HepG2 (cell line): Measurements from ENCODE around the gene RTN4. TPM values are rescaled to one million over a fixed set of nuclear protein-coding genes. Genes with fewer than 3 reads are reported as not detected.
A peak's percentile ranks its signal among the peaks of the same experiment; 100 is the strongest.

Experiments
- ATAC-seq: fragments of 200-7000 bp; cut with Tn5 transposase; 3 replicates; pipeline ENCODE4 v1.9.1; 2020; ENCODE audit warnings: mild to moderate bottlenecking, moderate library complexity
- BruUV-seq: library from RNA; stranded (reverse); fragments of 400-500 nt; replicated peaks from 2 replicates; lab custom pipeline; 2021; lab: Mats Ljungman, UMichigan
- CTCF ChIA-PET: fragments of 300-600 bp; formaldehyde crosslinking; extraction: SDS; loops from one replicate; lab custom pipeline; 2021; ENCODE audit warnings: low total read pairs, inconsistent platforms, low intra/inter-chr PET ratio; lab: Yijun Ruan, JAX
- POLR2A ChIA-PET: fragments of 350-600 bp; sonication (Branson Sonifier 250); formaldehyde crosslinking; loops from one replicate; lab custom pipeline; 2020; ENCODE audit warnings: antibody characterized with exemption, inconsistent platforms; lab: Yijun Ruan, JAX
- DNase-seq: peaks from one replicate; pipeline ENCODE4 v3.0.0-alpha.2; 2015; ENCODE audit warnings: low spot score
- FAIRE-seq: peaks from 3 replicates; lab custom pipeline; 2011; peaks lifted over from hg19 to GRCh38; lab: Jason Lieb, UNC
- H2AFZ ChIP-seq: one replicate; pipeline ENCODE4 v1.6.1; 2011; ENCODE audit warnings: low read length, inconsistent platforms
- H3K27ac ChIP-seq: fragments of 300-600 bp; 3 replicates; pipeline ENCODE4 v1.8.0; 2011; ENCODE audit warnings: mixed run types, mild to moderate bottlenecking, mixed read lengths, low read length, inconsistent platforms; ENCODE audit not compliant: insufficient read depth; ENCODE audit errors: extremely low read length
- H3K27me3 ChIP-seq, 2 experiments: fragments of 200-600 bp in 1 of 2; 2 replicates in 1 of 2; 3 replicates in 1 of 2; pipeline versions ENCODE4 v1.6.0 to v1.8.0; 2011; ENCODE audit warnings: low read length in 2 of 2, mild to moderate bottlenecking in 2 of 2, moderate library complexity in 2 of 2, inconsistent platforms in 1 of 2; ENCODE audit not compliant: insufficient read depth in 2 of 2, control insufficient read depth in 1 of 2
- H3K36me3 ChIP-seq, 2 experiments: fragments of 200-600 bp in 1 of 2; replicated peaks in 1 of 2; 2 replicates in 1 of 2; 3 replicates in 1 of 2; pipeline versions ENCODE4 v1.5.1 to v1.8.0; 2011; ENCODE audit warnings: low read length in 2 of 2, inconsistent platforms in 1 of 2; ENCODE audit not compliant: insufficient read depth in 2 of 2, control insufficient read depth in 1 of 2
- H3K4me1 ChIP-seq: 2 replicates; pipeline ENCODE4 v1.5.1; 2012; ENCODE audit warnings: low read length, inconsistent platforms; ENCODE audit not compliant: insufficient read depth
- H3K4me2 ChIP-seq: 2 replicates; pipeline ENCODE4 v1.6.0; 2011; ENCODE audit warnings: low read depth, low read length, inconsistent platforms
- H3K4me3 ChIP-seq, 3 experiments: fragments of 200-600 bp in 1 of 3; sonication (generic), shearing (Covaris generic) in 1 of 3; replicated peaks in 1 of 3; 2 replicates each; pipeline ENCODE4 v1.5.1; 2011 to 2016; ENCODE audit warnings: low read length in 3 of 3, inconsistent platforms in 2 of 3, low read depth in 2 of 3, mild to moderate bottlenecking in 2 of 3, control low read depth in 1 of 3, mixed read lengths in 1 of 3; ENCODE audit not compliant: insufficient read depth in 1 of 3
- H3K79me2 ChIP-seq: one replicate; pipeline ENCODE4 v1.6.1; 2011; ENCODE audit warnings: low read length, inconsistent platforms; ENCODE audit not compliant: insufficient read depth
- H3K9ac ChIP-seq: 2 replicates; pipeline ENCODE4 v1.6.0; 2011; ENCODE audit warnings: mild to moderate bottlenecking, low read depth, low read length, inconsistent platforms; ENCODE audit not compliant: insufficient read depth
- H3K9me3 ChIP-seq: 2 replicates; pipeline ENCODE4 v1.5.1; 2012; ENCODE audit warnings: mild to moderate bottlenecking, low read length
- H4K20me1 ChIP-seq: 2 replicates; pipeline ENCODE4 v1.6.0; 2011; ENCODE audit warnings: inconsistent platforms, mild to moderate bottlenecking, low read length, moderate library complexity; ENCODE audit not compliant: insufficient read depth
- BHLHE40 ChIP-seq: IDR thresholded peaks from 2 replicates; pipeline ENCODE4 v1.6.1; 2011; ENCODE audit warnings: low read length, improper control_type of control experiment
- CTCF ChIP-seq: sonication (generic); formaldehyde crosslinking; IDR thresholded peaks from 2 replicates; pipeline ENCODE4 v1.5.0; 2020; ENCODE audit warnings: mild to moderate bottlenecking, missing genetic modification reagents, moderate library complexity
- FOSL2 ChIP-seq: sonication (generic); formaldehyde crosslinking; IDR thresholded peaks from 2 replicates; pipeline ENCODE4 v1.4.0; 2020; ENCODE audit warnings: missing genetic modification reagents
- HCFC1 ChIP-seq: fragments of 150-350 bp; IDR thresholded peaks from 2 replicates; pipeline ENCODE4 v1.6.1; 2014; ENCODE audit warnings: low read depth, low read length
- HOXA5 ChIP-seq: sonication (generic); formaldehyde crosslinking; IDR thresholded peaks from 2 replicates; pipeline ENCODE4 v1.4.0; 2020; ENCODE audit warnings: missing genetic modification reagents
- HOXA9 ChIP-seq: sonication (generic); formaldehyde crosslinking; IDR thresholded peaks from 2 replicates; pipeline ENCODE4 v1.8.1; 2022; ENCODE audit warnings: missing genetic modification reagents, mild to moderate bottlenecking, moderate library complexity, borderline replicate concordance
- NAIF1 ChIP-seq: sonication (generic); formaldehyde crosslinking; IDR thresholded peaks from 2 replicates; pipeline ENCODE4 v1.5.0; 2020; ENCODE audit warnings: mild to moderate bottlenecking, missing genetic modification reagents, borderline replicate concordance
- NFAT5 ChIP-seq: sonication (generic); formaldehyde crosslinking; IDR thresholded peaks from 2 replicates; pipeline ENCODE4 v1.4.0; 2020; ENCODE audit warnings: missing genetic modification reagents
- NFYC ChIP-seq: IDR thresholded peaks from 2 replicates; pipeline ENCODE4 v1.6.1; 2016; ENCODE audit warnings: missing genetic modification reagents, missing compliant biosample characterization
- NR2F6 ChIP-seq, 2 experiments: IDR thresholded peaks; 2 replicates each; pipeline ENCODE4 v1.6.1; 2016; ENCODE audit warnings: antibody characterized with exemption in 1 of 2, mild to moderate bottlenecking in 1 of 2
- PHF8 ChIP-seq: sonication (generic); formaldehyde crosslinking; IDR thresholded peaks from 2 replicates; pipeline ENCODE4 v1.5.0; 2020; ENCODE audit warnings: missing genetic modification reagents
- SIX1 ChIP-seq: sonication (generic); formaldehyde crosslinking; IDR thresholded peaks from 2 replicates; pipeline ENCODE4 v1.4.0; 2020; ENCODE audit warnings: missing genetic modification reagents, borderline replicate concordance
- STAG1 ChIP-seq: sonication (generic); formaldehyde crosslinking; IDR thresholded peaks from 2 replicates; pipeline ENCODE4 v1.4.0; 2020; ENCODE audit warnings: missing genetic modification reagents
- ZBTB21 ChIP-seq: sonication (generic); formaldehyde crosslinking; IDR thresholded peaks from 2 replicates; pipeline ENCODE4 v1.4.0; 2020; ENCODE audit warnings: missing genetic modification reagents
- ZNF160 ChIP-seq: sonication (generic); formaldehyde crosslinking; IDR thresholded peaks from 2 replicates; pipeline ENCODE4 v1.8.0; 2022; ENCODE audit warnings: mild to moderate bottlenecking, inconsistent platforms, missing genetic modification reagents
- ZNF605 ChIP-seq: sonication (generic); formaldehyde crosslinking; IDR thresholded peaks from 2 replicates; pipeline ENCODE4 v1.8.0; 2022; ENCODE audit warnings: mild to moderate bottlenecking, missing genetic modification reagents
- ZNF672 ChIP-seq: sonication (generic); formaldehyde crosslinking; IDR thresholded peaks from 2 replicates; pipeline ENCODE4 v1.8.1; 2022; ENCODE audit warnings: missing genetic modification reagents
- WGBS: methylation state at CpG from one replicate; pipeline ENCODE4 v1.1.6; 2017; ENCODE audit warnings: low lambda C conversion rate; 5-methylcytosine and 5-hydroxymethylcytosine counted together
- in situ Hi-C: cut with HindIII; loops from 2 replicates; pipeline ENCODE4 v1.10.0; 2017; ENCODE audit warnings: low pct_unique_long_range_greater_than_20kb; ENCODE audit not compliant: extremely low pct_ligation_motif_present
- intact Hi-C: fragments of 100-400 bp; cut with micrococcal nuclease; formaldehyde crosslinking; loops from one replicate; pipeline ENCODE4 v1.10.0; 2022; ENCODE audit not compliant: unreplicated experiment
- polyA plus RNA-seq, 8 experiments: library from polyadenylated mRNA; depleted of rRNA in 3 of 8; stranded (reverse) in 7 of 8; unstranded in 1 of 8; fragments of >200 nt; fragmentation: Illumina TruSeq in 4 of 8; extraction: Trizol in 4 of 8; gene quantifications; 2 replicates each; pipeline versions ENCODE4 v1.2.1 to v1.2.3, GENCODE V29; 2011 to 2016; ENCODE audit warnings: low read depth in 4 of 8, missing spikeins in 1 of 8, mixed read lengths in 1 of 8; ENCODE audit not compliant: insufficient read depth in 1 of 8
- total RNA-seq, 5 experiments: library from RNA; depleted of rRNA; stranded (reverse); fragments of >200 nt; fragmentation: Illumina TruSeq; extraction: Trizol; gene quantifications; 2 replicates each; pipeline ENCODE4 v1.2.3, GENCODE V29; 2016; ENCODE audit warnings: low read depth in 1 of 5
- TF ChIP-seq, protein P1 (sequence below): sonication (generic); formaldehyde crosslinking; IDR thresholded peaks from 2 replicates; pipeline ENCODE4 v1.4.0; 2020; ENCODE audit warnings: low read depth, mild to moderate bottlenecking, missing genetic modification reagents

The RTN4 gene
- total and polyA plus RNA-seq, 2 of the 13 experiments (the other 11 are each of a cell fraction or from before 2014, with no cell fraction given): 98.4 to 133 TPM

DNA sequence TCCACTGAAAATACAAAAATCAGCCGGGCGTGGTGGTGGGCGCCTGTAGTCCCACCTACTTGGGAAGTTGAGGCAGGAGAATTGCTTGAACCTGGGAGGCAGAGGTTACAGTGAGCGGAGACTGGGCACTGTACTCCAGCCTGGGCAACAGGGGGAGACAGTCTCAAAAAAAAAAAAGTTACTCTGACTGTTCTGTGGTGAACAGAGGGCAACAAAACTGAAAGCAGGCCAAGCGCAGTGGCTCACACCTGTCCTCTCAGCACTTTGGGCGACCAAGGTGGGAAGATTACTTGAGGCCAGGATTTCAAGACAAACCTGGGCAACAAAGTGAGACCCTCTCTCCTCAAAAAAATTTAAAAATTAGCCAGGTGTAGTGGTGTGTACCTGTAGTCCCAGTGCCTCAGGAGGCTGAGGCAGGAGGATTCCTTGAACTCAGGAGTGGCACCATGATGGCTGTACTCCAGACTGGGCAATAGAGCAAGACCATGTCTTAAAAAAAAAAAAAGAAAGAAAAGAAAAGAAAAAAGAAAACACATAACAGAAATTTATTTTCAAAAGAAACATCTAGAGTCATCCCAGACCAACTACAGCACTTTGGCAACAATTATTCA is 13.6 kb upstream of the RTN4 start:
- H3K27ac ChIP-seq: no peak overlapping the region
- WGBS: 55% methylated on average over 6 of the region's 6 CpGs
- H2AFZ ChIP-seq: no peak overlapping the region
- peak; percentile 32 for DNase-seq
- H3K4me3 ChIP-seq: no peak overlapping the region
- H3K27me3 ChIP-seq: no peaks in the 10 kb centered on the region
- no peak for FAIRE-seq
- H3K4me2 ChIP-seq: peak overlapping the region; percentile 66
- no peaks in the 10 kb centered on the region for H4K20me1 ChIP-seq
- POLR2A ChIA-PET: no interaction called here
- no peaks in the 10 kb centered on the region for H3K9me3 ChIP-seq
- CTCF ChIA-PET: no interaction called here
- no peaks in the 10 kb centered on the region for H3K36me3 ChIP-seq
- H3K4me1 ChIP-seq: peaks cover 11% of the 10 kb centered on the region; the same call in 1 of the 2 replicates
- intact Hi-C loops: loop anchor here (2.0 kb wide), 1 partner anchor 105 kb away; no protein-coding TSS in a partner anchor
- no TSS peak for BruUV-seq
- no peak overlapping the region for H3K9ac ChIP-seq
- in situ Hi-C loops: no loop called here
- no peaks in the 10 kb centered on the region for H3K79me2 ChIP-seq
- ATAC-seq: peak; percentile 98
- TF ChIP-seq HOXA5 (CRISPR knock-in tag) (0 out of 2 replicates have a peak, but pooled peaks have one; percentile 8), NFYC (CRISPR knock-in tag) (no peak), HCFC1 (no peak), ZNF605 (CRISPR knock-in tag) (peak; percentile 33; the same call in 1 of the 2 replicates), ZNF672 (CRISPR knock-in tag) (no peak), NFAT5 (no peak), STAG1 (peak; percentile 76), CTCF (CRISPR knock-in tag) (peak; percentile 68), PHF8 (CRISPR knock-in tag) (no peak), HOXA9 (no peak), SIX1 (CRISPR knock-in tag) (0 out of 2 replicates have a peak, but pooled peaks have one; percentile 23), ZNF160 (CRISPR knock-in tag) (no peak), BHLHE40 (no peak), NR2F6 (IDR thresholded peaks at IDR 0.05) (no peak), NR2F6 (CRISPR knock-in tag; IDR thresholded peaks at IDR 0.05) (peak; percentile 16; the same call in 1 of the 2 replicates), NAIF1 (CRISPR knock-in tag) (no peak), ZBTB21 (CRISPR knock-in tag) (no peak), FOSL2 (CRISPR knock-in tag) (0 out of 2 replicates have a peak, but pooled peaks have one; percentile 19)
- TF ChIP-seq, protein P1, sequence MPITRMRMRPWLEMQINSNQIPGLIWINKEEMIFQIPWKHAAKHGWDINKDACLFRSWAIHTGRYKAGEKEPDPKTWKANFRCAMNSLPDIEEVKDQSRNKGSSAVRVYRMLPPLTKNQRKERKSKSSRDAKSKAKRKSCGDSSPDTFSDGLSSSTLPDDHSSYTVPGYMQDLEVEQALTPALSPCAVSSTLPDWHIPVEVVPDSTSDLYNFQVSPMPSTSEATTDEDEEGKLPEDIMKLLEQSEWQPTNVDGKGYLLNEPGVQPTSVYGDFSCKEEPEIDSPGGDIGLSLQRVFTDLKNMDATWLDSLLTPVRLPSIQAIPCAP (CRISPR knock-in tag): no peak
